Spleen (tissue), 13 donors: ENCODE measurements around the gene ZFP30. TPM values are rescaled to one million over a fixed set of nuclear protein-coding genes. Genes with fewer than 3 reads are reported as not detected.

ENCODE experiments used
- DNase-seq: peaks from one replicate; pipeline ENCODE4 v3.0.0-alpha.2; 2020
- H3K27ac ChIP-seq, 8 donors: fragments of 200-600 bp; sonication (generic) in 7 of 8; 1 replicate in 4 of 8; 2 replicates in 4 of 8; pipeline versions ENCODE4 v1.5.0 to v1.8.0; 2016 to 2021; ENCODE audit warnings: inconsistent platforms in 4 of 8, mild to moderate bottlenecking in 4 of 8, moderate library complexity in 1 of 8
- H3K27me3 ChIP-seq, 7 donors: fragments of 200-600 bp; sonication (generic) in 6 of 7; replicated peaks in 1 of 7; 1 replicate in 4 of 7; 2 replicates in 3 of 7; pipeline versions ENCODE4 v1.5.0 to v1.8.0; 2016 to 2021; ENCODE audit warnings: inconsistent platforms in 3 of 7, mild to moderate bottlenecking in 1 of 7
- H3K36me3 ChIP-seq, 6 donors: fragments of 200-600 bp; sonication (generic) in 5 of 6; 1 replicate in 4 of 6; 2 replicates in 2 of 6; pipeline versions ENCODE4 v1.5.0 to v1.8.0; 2016 to 2021; ENCODE audit warnings: inconsistent platforms in 2 of 6
- H3K4me1 ChIP-seq, 6 donors: fragments of 200-600 bp; sonication (generic) in 5 of 6; 1 replicate in 3 of 6; 2 replicates in 3 of 6; pipeline versions ENCODE4 v1.5.0 to v1.8.0; 2016 to 2021; ENCODE audit warnings: inconsistent platforms in 3 of 6
- H3K4me3 ChIP-seq, 8 donors: fragments of 200-600 bp; sonication (generic) in 7 of 8; 1 replicate in 4 of 8; 2 replicates in 4 of 8; pipeline versions ENCODE4 v1.5.0 to v1.8.0; 2016 to 2021; ENCODE audit warnings: inconsistent platforms in 4 of 8, mild to moderate bottlenecking in 4 of 8, moderate library complexity in 2 of 8
- H3K9me3 ChIP-seq, 8 donors: fragments of 200-600 bp; sonication (generic) in 7 of 8; 1 replicate in 4 of 8; 2 replicates in 4 of 8; pipeline versions ENCODE4 v1.5.0 to v1.8.0; 2016 to 2021; ENCODE audit warnings: inconsistent platforms in 4 of 8
- POLR2A ChIP-seq, 3 donors: fragments of 450-650 bp; IDR thresholded peaks; one replicate each; pipeline ENCODE4 v1.5.1; 2017; ENCODE audit warnings: antibody characterized with exemption in 3 of 3, mild to moderate bottlenecking in 1 of 3
- POLR2AphosphoS5 ChIP-seq, 3 donors: sonication (generic); formaldehyde crosslinking; IDR thresholded peaks; one replicate each; pipeline ENCODE4 v1.5.1; 2017; ENCODE audit warnings: antibody characterized with exemption in 3 of 3
- WGBS, 5 donors: extraction: QIAGEN DNeasy Blood & Tissue Kit in 3 of 5; methylation state at CpG; one replicate each; pipeline versions ENCODE4 v1.1.5 to v1.1.7; 2013 to 2018; 5-methylcytosine and 5-hydroxymethylcytosine counted together
- intact Hi-C: fragments of 100-400 bp; cut with DNase I; formaldehyde crosslinking; loops from one replicate; pipeline ENCODE4 v1.15.0; 2023; ENCODE audit warnings: low total_unique reads
- long read RNA-seq, 2 donors: transcript quantifications; one replicate each; lab custom pipeline, GENCODE V29; 2026
- polyA plus RNA-seq, 3 donors: library from polyadenylated mRNA; stranded (reverse); fragments of 200-250 nt; gene quantifications; one replicate each; pipeline ENCODE4 v1.2.1, GENCODE V29; 2013
- total RNA-seq, 7 donors: library from RNA; depleted of rRNA in 3 of 7; stranded (reverse); fragments of >200 nt in 3 of 7; fragmentation: NEBNext Ultra II Directional in 4 of 7; extraction: Animal tissue kit (Norgen Biotek cat#: 25700) in 4 of 7; gene quantifications; one replicate each; pipeline versions ENCODE4 v1.1.0 to v1.2.1, GENCODE V29; 2016 to 2021
- TF ChIP-seq, protein P1 (sequence below), 11 experiments: fragments of 200-600 bp in 7 of 11; fragments of 450-650 bp in 4 of 11; sonication (generic) in 4 of 11; IDR thresholded peaks in 8 of 11; conservative IDR thresholded peaks in 3 of 11; 1 replicate in 7 of 11; 2 replicates in 4 of 11; pipeline versions ENCODE4 v1.4.0 to v1.8.0; 2016 to 2021; ENCODE audit warnings: antibody characterized with exemption in 11 of 11, inconsistent platforms in 4 of 11, mild to moderate bottlenecking in 1 of 11
- donor health status: healthy with polysubstance abuse.
- donor health status: DM: no; HTN: no; CAD: no; lungs with moderate emphysema.
- donor health status: DM: no; HTN: no; CAD: no.
- donor health status: Bipolar disorder and iron deficiency.
- donor health status: healthy.
- donor health status: DM: no; HTN: no; CAD: no.
- donor health status: DM: yes; HTN: yes; CAD: no.

ZFP30 gene
- 10 to 100 TPM in 5 of 7 donors, 1 to 10 TPM in 2; 9.2 to 14.8 (median 13.0) TPM for total RNA-seq
- 1 to 10 TPM; 2.7 to 3.2 (median 3.0) TPM for polyA plus RNA-seq
- long read RNA-seq, donor 1, result 0 reads
- long read RNA-seq, donor 2, result 0 reads

- Histone ChIP-seq H3K27ac (peak within 1 kb of the TSS; percentile 85 to 94 (median 91)), H3K4me3 (peak within 1 kb of the TSS; percentile 72 to 94 (median 88)), H3K27me3 (no peaks in the 10 kb centered on the region), H3K36me3 (peaks cover 0 to 12% (median 0%) of the 10 kb centered on the region in 6 donors), H3K9me3 (peaks cover 0 to 44% (median 10%) of the 10 kb centered on the region in 8 donors), H3K4me1 (peaks cover 10 to 42% (median 26%) of the 10 kb centered on the region in 6 donors)
- peak; percentile 93 for DNase-seq
- peak; percentile 43 to 77 (median 47) for TF ChIP-seq POLR2AphosphoS5 (IDR thresholded peaks at IDR 0.05)
- TF ChIP-seq, protein P1, sequence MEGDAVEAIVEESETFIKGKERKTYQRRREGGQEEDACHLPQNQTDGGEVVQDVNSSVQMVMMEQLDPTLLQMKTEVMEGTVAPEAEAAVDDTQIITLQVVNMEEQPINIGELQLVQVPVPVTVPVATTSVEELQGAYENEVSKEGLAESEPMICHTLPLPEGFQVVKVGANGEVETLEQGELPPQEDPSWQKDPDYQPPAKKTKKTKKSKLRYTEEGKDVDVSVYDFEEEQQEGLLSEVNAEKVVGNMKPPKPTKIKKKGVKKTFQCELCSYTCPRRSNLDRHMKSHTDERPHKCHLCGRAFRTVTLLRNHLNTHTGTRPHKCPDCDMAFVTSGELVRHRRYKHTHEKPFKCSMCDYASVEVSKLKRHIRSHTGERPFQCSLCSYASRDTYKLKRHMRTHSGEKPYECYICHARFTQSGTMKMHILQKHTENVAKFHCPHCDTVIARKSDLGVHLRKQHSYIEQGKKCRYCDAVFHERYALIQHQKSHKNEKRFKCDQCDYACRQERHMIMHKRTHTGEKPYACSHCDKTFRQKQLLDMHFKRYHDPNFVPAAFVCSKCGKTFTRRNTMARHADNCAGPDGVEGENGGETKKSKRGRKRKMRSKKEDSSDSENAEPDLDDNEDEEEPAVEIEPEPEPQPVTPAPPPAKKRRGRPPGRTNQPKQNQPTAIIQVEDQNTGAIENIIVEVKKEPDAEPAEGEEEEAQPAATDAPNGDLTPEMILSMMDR (IDR thresholded peaks at IDR 0.05 in 8 of 11, conservative IDR thresholded peaks at IDR 0.05 in 3 of 11), result no peak
- intact Hi-C loops, result no loop called here
- 0 to 2% (median 1%) methylated on average over 8 to 34 of the region's 34 CpGs for WGBS, 5 donors
These were observed at the start of gene ZFP30 for GRCh38 chr19:37655301-37655688. Gene ZFP30 (minus strand): TSS chr19:37655465. CDS start chr19:37647822, 7,643 bp downstream.

- TF ChIP-seq, protein P1 (IDR thresholded peaks at IDR 0.05 in 8 of 11, conservative IDR thresholded peaks at IDR 0.05 in 3 of 11), result no peak
- TF ChIP-seq POLR2AphosphoS5 (IDR thresholded peaks at IDR 0.05), result no peak
- no peak for TF ChIP-seq POLR2A (IDR thresholded peaks at IDR 0.05)
- no peak overlapping the region for H3K4me3 ChIP-seq
- no peak overlapping the region for H3K27ac ChIP-seq
- no peaks in the 10 kb centered on the region for H3K27me3 ChIP-seq
- H3K36me3 ChIP-seq, result peaks cover 0 to 75% (median 25%) of the 10 kb centered on the region in 6 donors
- 90 to 98% (median 95%) methylated on average over 5 of the region's 5 CpGs for WGBS, 5 donors
- no peaks in the 10 kb centered on the region for H3K4me1 ChIP-seq
- DNase-seq, result no peak
- intact Hi-C loops, result no loop called here
- peaks cover 0 to 96% (median 83%) of the 10 kb centered on the region in 8 donors for H3K9me3 ChIP-seq
These were observed 43.8 kb upstream of the ZFP30 start for GRCh38 chr19:37699057-37699456.

- TF ChIP-seq, protein P1 (IDR thresholded peaks at IDR 0.05 in 8 of 11, conservative IDR thresholded peaks at IDR 0.05 in 3 of 11), result no peak
- TF ChIP-seq POLR2A (IDR thresholded peaks at IDR 0.05) (no peak), POLR2AphosphoS5 (IDR thresholded peaks at IDR 0.05) (no peak)
- no peaks in the 10 kb centered on the region for H3K27me3 ChIP-seq
These were observed 43.0 kb upstream of the ZFP30 start for GRCh38 chr19:37698216-37698615.

GRCh38 chr19:37695144-37695899 lies 40.1 kb upstream of the ZFP30 start:
- WGBS, 5 donors, result 84 to 90% (median 88%) methylated on average over 3 of the region's 3 CpGs
- intact Hi-C loops, result no loop called here
- H3K9me3 ChIP-seq, result peaks cover 0 to 73% (median 58%) of the 10 kb centered on the region in 8 donors
- peaks cover 4 to 26% (median 15%) of the 10 kb centered on the region in 6 donors for H3K4me1 ChIP-seq
- no peak overlapping the region for H3K4me3 ChIP-seq
- no peak for DNase-seq
- H3K36me3 ChIP-seq, result peaks cover 0 to 40% (median 25%) of the 10 kb centered on the region in 6 donors
- H3K27ac ChIP-seq, result no peak overlapping the region
- TF ChIP-seq POLR2AphosphoS5 (IDR thresholded peaks at IDR 0.05), result no peak
- TF ChIP-seq POLR2A (IDR thresholded peaks at IDR 0.05), result no peak
- TF ChIP-seq, protein P1 (IDR thresholded peaks at IDR 0.05 in 8 of 11, conservative IDR thresholded peaks at IDR 0.05 in 3 of 11), result no peak
- H3K27me3 ChIP-seq, result no peaks in the 10 kb centered on the region

More at GRCh38 chr19:37698216-37698615, 43.0 kb upstream of the ZFP30 start:
- H3K36me3 ChIP-seq, result peaks cover 0 to 67% (median 25%) of the 10 kb centered on the region in 6 donors
- no peaks in the 10 kb centered on the region for H3K4me1 ChIP-seq
- H3K4me3 ChIP-seq, result no peak overlapping the region
- no peak overlapping the region for H3K27ac ChIP-seq
- no peak for DNase-seq
- intact Hi-C loops, result no loop called here
- peaks cover 0 to 92% (median 79%) of the 10 kb centered on the region in 8 donors for H3K9me3 ChIP-seq
- 94 to 98% (median 97%) methylated on average over 6 of the region's 6 CpGs for WGBS, 5 donors
